GM18520 (cell line): ENCODE measurements around the gene MRPS25.
"Not testable (repeated sequence)": the region's sequence is repeated elsewhere in the genome, so short reads cannot be mapped to it uniquely, and the experiment has no call there.

ENCODE experiments used
- ATAC-seq: cut with Tn5 transposase; IDR thresholded peaks from one replicate; pipeline ENCODE4 v1.9.1; 2021; ENCODE audit not compliant: unreplicated experiment

The MRPS25 gene

DNA sequence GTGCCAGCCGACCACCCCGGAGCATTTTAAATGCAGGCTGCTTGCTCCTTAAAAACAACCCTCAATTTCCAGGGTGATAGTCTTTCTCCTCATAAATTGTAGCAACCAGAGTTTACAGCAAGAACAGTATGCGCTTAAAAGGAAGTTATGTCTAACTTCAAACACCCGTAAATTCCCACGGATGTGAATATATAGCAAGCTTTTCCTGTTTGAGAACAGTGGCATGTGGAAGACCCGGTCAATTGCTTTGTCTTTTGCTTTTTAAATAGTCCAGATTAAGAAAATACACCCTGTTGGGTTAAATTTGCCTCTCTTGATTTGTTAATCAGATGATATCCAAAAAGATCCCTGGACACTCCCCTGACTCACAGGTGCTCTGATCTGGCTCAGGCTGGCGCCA, 20.8 kb downstream of the MRPS25 start:
- ATAC-seq: no peak

DNA sequence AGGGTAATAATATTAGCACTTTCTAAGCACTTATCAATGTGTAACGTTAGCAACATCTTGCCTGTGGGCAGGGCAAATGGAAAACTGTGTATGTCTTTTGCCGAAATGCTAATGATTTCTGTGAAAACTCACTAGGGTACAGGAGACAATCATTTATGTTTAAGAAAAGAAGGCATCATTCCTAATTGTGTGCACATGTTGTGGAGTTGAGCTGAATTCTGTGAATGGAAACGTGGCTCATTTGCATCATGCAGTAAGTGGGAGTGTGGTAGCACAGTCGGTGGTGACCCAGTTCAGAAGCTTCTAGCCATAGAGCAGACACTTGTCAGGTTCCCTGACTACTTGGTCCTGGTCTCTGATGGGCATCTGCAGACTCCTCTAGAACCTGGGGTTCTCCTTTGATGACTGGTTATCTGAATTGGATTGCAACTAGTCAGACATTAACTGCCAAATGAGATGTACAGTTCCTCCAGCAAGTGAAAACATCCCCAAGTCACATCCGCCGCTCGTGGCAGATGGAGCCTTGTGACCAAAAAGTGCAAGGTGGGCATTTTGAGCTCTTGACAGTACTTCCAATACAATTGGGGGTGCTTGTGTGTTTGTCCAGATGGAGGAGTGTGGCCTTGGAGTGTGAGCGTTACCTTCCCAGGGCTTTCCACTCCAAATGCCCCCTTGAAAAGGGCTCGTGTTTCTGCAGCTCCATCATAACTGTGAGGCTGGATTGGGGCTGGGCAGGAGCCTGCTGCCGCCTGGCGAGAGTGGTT, 21.5 kb downstream of the MRPS25 start:
- ATAC-seq: no peak

DNA sequence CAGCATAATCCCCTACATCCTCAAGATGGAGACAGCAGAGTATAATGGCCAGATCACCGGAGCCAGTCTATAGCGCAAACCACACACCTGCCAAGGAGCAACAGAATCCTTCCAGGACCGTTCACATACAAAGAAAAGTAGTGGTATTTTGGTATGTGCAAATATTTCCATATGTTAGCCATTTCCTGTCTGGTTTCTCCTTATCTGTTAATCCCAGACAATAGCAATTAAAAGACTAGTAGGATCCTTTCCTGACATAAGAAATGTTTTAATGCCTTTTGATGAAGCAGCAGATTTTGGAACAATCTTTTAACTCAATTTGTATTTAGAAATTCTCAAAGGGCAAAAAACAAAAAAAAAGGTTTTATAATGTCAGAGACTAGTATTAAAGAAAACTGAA, 22.2 kb downstream of the MRPS25 start:
- no peak for ATAC-seq

DNA sequence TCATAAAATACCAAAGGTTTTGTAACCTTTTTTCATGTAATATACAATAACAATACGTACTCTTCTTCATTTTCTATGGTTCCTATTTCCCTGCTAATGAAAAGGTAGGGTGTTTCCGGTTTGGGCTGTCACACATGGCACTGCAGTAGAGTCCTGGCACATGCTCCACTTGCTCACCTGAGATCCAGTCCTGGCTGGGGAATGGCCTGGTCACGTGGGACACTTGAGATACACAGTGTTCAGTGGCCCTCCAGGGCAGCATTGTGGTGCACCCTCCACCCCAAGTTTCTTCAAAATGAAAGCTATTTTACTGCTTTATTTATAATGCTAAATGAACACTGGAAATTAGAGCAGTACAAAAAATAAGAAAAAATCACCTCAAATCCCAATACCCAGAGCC, 23.2 kb downstream of the MRPS25 start:
- no peak for ATAC-seq

DNA sequence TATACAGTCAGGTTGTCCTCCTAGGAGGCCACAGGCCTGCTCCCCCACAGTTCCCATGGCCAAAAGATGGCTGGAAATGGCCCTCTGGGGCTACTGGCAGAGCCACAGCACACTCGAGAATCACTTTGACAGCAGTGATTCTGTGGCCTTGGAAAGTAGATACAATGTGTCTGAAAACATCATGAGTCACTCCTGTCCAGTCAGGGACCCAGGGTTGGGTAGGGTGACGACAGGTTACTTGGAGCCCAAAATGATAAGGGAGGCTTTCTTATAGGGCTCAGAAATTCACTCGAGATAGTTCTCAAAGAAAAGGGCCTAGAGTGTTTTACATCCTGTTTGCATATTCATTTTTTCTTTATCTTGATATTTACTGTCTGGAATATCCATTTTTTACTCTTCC, 24.3 kb downstream of the MRPS25 start:
- no peak for ATAC-seq

DNA sequence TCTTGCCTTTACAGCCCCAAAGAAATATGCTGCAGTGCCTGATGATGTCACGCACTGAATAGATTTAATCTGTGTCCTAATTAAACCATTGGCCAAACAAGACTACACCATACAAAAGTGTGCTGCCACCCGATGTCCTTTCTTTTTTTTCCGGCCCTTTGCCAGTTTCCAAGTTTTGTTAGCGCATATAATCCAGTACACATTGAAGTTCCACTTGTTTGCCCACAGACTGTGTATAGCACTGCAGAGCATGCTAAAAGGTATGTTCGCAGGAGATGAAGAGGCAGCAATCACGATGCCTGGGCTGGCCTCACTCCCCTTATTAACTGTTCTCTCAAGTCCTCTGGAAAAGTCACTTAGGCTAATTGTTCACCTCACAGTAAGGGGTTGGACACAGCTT, 26.8 kb downstream of the MRPS25 start:
- no peak for ATAC-seq

DNA sequence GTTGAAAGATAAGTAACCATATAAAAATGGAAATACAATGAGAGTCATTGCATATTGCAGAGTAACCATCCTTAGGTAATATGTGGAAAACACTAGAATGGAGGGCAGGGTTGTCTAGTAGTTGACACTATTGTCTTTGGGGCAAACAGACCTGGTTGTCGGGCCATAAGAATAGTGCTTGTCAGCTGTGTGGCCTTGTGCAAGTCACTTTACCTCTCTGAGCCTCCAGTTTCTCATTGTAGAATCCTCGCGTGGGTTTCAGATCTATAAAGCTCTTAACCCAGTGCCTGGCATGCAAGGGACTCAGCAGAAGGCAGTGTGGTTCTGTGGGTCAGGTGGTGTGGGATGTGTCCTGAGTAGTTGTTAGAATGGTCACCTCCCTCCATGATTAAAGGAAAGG, 32.0 kb downstream of the MRPS25 start:
- ATAC-seq: no peak

DNA sequence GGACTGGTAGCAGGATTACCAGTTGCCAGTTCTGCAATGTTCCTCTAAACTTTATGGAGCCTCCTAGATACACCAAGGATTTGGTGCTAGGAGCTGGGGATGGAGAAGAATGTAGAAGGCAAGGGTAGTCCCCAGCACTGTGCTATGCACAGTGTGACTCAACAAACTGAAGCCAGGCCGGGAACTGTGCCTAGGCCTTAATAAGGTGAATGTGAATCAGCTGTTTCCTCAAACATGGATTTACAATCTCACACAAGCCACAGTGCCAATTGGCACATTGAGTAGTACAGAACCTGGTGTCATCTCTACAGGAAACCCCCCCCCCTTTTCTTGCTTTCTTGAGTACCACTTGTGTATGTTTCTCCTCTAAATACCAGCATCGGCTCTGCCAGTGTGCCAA, 32.5 kb downstream of the MRPS25 start:
- ATAC-seq: no peak

DNA sequence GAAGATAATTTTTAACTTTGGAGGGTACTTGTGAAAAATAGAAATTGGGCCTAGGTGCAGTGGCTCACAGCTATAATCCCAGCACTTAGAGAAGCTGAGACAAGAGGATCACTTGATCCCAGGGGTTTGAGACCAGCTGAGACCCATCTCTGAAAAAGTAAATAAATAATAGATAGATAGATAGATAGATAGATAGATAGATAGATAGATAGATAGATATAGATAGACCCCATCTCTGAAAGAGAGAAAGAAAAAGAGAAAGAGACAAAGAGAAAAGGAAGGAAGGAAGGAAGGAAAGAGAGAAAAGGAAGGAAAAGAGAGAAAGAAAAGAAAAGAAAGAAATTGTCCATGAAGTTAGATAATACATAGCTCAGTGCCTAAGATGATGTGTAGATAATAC, 35.5 kb downstream of the MRPS25 start:
- no peak for ATAC-seq

DNA sequence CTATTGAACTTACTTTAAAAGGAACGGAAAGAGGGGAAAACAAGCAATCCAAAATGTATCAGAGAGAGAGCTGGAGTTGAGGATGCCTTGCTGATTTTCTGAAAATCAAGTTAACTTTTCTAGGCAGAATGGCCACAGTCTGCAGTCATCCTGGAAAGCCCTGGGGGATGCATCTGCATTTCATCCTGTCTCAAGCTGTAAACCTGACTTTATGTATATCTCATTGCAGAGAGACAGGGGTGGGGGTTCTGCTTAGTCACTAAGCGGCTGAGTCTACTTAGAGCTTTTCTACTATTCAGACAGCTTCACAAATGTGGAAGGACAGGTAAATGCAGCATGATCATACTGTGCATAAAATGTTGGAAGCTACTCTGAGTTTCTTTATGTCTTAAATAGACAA, 41.4 kb downstream of the MRPS25 start:
- ATAC-seq: no peak

DNA sequence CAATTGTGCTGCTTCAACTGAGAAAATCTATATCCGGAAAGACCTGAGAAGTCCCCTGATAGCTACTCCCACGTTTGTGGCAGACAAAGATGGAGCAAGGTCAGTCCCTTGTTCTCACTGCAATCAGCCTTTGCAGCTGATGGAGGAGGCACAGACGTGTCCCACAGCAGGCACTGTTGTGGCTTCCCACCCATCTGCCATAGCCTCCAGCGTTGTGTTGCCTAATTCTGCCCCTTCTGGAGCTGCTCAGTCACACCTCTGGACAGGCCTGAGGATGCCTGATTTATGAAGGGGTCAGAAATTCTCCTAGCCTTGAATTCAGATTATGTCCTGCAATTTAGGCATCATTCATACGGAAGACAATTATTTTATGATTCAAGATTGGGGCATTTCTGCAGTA, 41.9 kb downstream of the MRPS25 start:
- no peak for ATAC-seq

DNA sequence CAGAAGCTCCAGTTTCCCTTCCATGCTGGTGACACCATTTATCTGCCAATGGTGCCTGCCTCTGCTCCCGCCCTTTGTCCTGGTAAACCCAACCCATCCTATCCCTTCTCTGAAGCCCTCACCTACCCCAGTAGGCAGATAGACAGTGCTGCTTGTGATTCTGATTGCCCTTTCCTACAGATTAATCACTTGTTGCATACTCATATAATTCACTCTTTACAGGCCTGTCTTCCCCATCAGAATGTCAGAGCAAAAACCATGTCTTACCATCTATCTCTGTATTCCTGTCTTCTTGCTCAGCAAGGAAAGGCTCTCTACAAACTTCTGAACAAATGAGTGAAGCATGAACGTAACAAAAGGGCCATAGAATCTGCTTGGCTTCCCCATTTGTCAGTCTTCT, 47.9 kb downstream of the MRPS25 start:
- ATAC-seq: no peak

DNA sequence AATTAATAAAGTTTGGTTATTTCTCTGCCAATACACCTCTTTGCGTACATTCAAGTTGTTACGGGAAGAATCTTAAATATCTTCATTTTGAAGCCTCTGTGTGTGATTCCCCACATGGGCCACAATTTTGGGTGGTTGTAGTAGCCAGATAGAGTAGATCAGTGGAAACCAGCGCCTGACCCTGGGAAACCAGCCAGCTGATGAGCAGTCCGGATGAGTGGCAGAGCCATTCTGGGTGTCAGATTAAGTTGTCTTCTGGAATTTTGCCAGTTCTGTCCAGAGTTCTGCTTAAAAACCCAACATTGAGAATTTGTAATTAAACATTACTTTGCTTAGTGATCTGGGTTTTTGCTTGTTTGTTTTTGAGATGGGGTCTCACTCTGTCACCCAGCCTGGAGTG, 49.7 kb downstream of the MRPS25 start:
- ATAC-seq: no peak

DNA sequence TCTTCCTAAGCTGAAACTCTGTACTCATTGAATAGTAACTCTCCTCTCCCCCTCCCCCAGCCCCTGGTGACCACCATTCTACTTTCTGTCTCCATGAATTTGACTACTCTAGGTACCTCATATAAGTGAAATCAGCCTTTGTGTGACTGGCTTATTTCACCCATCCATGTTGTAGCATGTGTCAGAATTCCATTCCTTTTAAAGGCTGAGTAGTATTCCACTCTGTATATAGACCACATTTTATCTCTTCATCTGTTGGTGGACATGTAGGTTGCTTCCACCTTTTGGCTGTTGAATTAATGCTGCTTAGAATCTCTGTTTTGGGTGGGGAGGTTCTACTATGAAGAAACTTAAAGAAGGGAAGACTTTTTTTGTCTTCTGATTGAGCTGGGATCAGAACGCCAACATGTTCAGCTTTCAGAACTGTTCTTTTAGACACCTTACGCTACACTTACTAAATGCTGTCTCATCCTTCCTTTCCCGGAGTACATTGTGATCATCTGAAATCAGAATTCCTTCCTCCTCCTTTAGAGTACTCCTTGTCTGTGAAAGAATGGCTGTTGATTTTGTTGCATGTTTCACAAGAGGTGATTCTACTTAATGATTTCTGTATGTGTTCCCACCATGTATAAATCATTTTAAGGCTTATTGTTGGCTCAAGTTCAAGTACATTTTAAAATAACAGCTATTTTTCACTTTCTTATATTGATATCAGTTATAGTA, 50.3 kb downstream of the MRPS25 start:
- ATAC-seq: no peak

DNA sequence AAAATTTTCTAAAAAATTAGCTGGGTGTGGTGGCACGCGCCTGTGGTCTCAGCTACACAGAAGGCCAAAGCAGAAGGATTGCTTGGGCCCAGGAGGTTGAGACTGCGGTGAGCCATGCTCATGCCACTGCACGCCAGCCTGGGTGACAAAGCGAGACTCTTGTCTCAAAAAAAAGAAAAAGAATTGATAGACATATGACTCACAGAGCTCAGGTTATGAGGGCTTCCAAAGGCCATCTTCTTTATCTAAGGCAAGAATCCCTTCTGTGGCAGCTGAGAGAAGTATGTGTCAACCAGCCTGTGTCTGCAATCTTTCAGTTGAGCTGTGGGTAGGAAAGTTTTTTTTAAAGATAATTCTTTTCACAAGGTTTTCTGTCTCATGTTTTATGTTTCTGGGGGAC, 53.9 kb downstream of the MRPS25 start:
- no peak for ATAC-seq

DNA sequence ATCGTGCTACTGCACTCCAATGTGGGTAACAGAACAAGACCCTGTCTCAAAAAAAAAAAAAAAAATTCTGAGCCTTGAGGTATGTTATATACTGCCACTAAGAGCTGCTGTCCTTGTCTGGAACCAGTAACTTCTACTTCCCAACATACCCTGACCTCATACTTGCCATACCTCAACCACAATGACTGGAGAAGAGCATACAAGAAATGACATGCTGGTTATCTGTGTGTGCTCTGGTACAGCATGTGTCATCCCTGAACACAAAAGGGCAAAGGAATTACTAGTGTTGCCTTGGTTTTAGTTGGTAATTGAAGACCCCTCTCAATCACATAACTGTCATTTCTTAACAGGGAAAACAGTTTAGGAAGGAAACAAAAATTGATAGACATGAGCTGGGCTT, 54.5 kb downstream of the MRPS25 start:
- no peak for ATAC-seq

DNA sequence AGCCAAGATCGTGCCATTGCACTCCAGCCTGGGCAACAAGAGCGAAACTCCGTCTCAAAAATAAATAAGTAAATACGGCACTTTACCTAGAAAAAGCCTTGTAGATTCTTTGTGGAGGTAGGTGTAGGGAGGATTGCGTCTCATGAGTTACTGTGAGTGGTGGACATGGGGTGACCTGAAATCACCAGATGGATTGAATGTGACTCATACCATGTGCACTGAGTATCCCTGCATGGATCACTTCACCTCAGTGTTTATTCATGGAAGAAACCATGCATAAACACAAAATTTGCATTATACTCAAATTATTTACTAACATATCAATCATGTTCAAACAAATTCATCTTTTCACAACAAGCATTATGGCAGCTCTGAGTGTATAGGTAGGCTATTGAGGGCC, 55.9 kb downstream of the MRPS25 start:
- no peak for ATAC-seq

DNA sequence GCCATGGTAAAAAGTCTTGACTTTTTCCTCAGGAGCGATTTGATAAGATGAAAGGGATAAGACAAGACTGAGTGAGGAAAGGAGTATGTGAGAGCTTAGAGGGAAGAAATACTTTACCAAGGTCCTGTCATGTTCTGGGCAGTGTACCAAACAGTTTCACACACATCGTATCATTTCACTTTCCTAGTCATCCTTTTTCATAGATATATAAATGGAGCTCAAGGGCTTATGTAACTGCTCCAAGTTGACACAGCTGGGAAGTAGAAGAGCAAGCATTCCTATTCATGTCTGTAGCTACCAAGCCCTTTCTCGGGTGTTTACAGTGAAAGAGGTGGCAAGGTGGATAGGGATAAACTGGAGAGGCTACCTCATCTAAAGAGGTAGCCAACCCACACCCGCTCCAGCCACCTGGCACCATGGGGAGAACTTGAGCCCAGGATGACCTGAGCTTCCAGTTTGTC, 57.4 kb downstream of the MRPS25 start:
- ATAC-seq: no peak

DNA sequence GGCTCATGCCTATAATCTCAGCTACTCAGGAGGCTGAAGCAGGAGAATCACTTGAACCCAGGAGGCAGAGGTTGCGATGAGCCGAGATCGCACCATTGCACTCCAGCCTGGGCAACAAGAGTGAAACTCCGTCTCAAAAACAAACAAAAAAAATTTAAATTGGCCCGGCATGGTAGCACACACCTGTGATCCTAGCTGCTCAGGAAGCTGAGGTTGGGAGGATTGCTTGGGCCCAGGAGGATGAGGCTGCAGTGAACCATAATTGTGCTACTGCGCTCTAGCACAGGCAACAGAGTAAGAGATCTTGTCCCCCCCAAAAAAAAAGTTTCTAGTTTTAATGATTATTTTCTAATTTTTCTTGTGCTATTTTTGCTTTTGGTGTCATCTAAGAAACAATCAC, 65.9 kb downstream of the MRPS25 start:
- ATAC-seq: not testable (repeated sequence)
